ENCODE data around the gene VILL.
"Not testable (repeated sequence)": the region's sequence is repeated elsewhere in the genome, so short reads cannot be mapped to it uniquely, and the experiment has no call there.

Gene VILL

GRCh38 chr3:37963635-37964034 lies 27.0 kb upstream of the VILL start:
- DNase-seq (ENCODE audit: low read depth, low spot score): no peak

GRCh38 chr3:37964146-37964545 lies 26.4 kb upstream of the VILL start:
- DNase-seq (ENCODE audit: low read depth, low spot score): no peak

GRCh38 chr3:37964716-37965115 lies 25.9 kb upstream of the VILL start:
- DNase-seq (ENCODE audit: low read depth, low spot score): no peak

- DNase-seq (ENCODE audit: low read depth, low spot score): peak; percentile 59
Measured at GRCh38 chr3:37967260-37967881, 23.2 kb upstream of the VILL start.

GRCh38 chr3:37968199-37968598 lies 22.4 kb upstream of the VILL start:
- no peak for DNase-seq (ENCODE audit: low read depth, low spot score)

- no peak for DNase-seq (ENCODE audit: low read depth, low spot score)
Measured at GRCh38 chr3:37968813-37969595, 21.6 kb upstream of the VILL start.

- no peak for DNase-seq (ENCODE audit: low read depth, low spot score)
Measured at GRCh38 chr3:37969596-37970100, 20.9 kb upstream of the VILL start.

- no peak for DNase-seq (ENCODE audit: low read depth, low spot score)
Measured at GRCh38 chr3:37970802-37971201, 19.8 kb upstream of the VILL start.

- DNase-seq (ENCODE audit: low read depth, low spot score): no peak
Measured at GRCh38 chr3:37971467-37971866, 19.1 kb upstream of the VILL start.

GRCh38 chr3:37972056-37972455 lies 18.5 kb upstream of the VILL start:
- not testable (repeated sequence) for DNase-seq (ENCODE audit: low read depth, low spot score)

- DNase-seq (ENCODE audit: low read depth, low spot score): no peak
Measured at GRCh38 chr3:37973246-37974054, 17.1 kb upstream of the VILL start.

- DNase-seq (ENCODE audit: low read depth, low spot score): peak; percentile 48
Measured at GRCh38 chr3:37974121-37975083, 16.2 kb upstream of the VILL start.

- no peak for DNase-seq (ENCODE audit: low read depth, low spot score)
Measured at GRCh38 chr3:37979541-37980461, 10.8 kb upstream of the VILL start.

GRCh38 chr3:37980462-37981347 lies 9.9 kb upstream of the VILL start:
- no peak for DNase-seq (ENCODE audit: low read depth, low spot score)

GRCh38 chr3:37981348-37981664 lies 9.3 kb upstream of the VILL start:
- no peak for DNase-seq (ENCODE audit: low read depth, low spot score)

GRCh38 chr3:37982331-37982730 lies 8.3 kb upstream of the VILL start:
- no peak for DNase-seq (ENCODE audit: low read depth, low spot score)

- no peak for DNase-seq (ENCODE audit: low read depth, low spot score)
Measured at GRCh38 chr3:37984051-37984450, 6.5 kb upstream of the VILL start.

GRCh38 chr3:37984596-37984995 lies 6.0 kb upstream of the VILL start:
- no peak for DNase-seq (ENCODE audit: low read depth, low spot score)

GRCh38 chr3:37985637-37986320 lies 4.8 kb upstream of the VILL start:
- no peak for DNase-seq (ENCODE audit: low read depth, low spot score)

All from iPS DF 19.7 (cell line).